Measurements from ENCODE around the gene CELA2B.
"Not testable (repeated sequence)": the region's sequence is repeated elsewhere in the genome, so short reads cannot be mapped to it uniquely, and the experiment has no call there.

CELA2B gene

DNA sequence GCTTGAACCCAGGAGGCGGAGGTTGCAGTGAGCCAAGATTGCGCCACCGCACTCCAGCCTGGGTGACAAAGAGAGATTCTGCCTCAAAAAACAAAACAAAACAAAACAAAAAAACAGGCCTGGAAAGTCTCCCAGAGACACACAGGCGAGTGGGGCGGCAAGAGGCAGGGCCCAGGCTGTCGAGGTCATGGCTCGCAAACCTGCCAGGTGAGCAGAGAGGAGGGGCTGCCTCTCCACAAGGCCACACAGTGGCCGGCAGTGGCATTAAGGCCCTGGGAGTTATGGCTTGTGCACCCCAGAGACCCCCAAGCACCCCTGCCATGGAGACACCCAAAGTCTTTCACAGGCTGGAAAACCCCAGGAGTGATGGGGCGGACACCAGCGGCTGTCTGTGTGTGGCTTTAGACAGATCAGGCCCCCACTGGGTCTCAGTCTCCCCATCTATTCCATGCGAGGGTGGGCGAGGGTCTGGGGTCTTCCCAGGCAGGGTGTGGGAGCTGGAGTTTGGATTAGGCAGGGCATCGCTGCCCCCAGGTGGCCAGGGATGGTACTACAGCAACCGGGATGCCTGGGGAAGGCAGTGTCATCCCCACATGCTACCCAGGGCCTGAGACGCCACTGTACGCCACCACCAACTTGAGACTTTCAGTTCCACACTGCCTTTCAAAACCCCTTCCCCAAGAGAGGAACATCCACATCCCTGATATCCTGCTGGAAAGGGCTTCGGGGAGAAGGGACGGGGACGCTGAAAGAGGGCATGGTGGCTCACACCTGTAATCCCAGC is 44.9 kb upstream of the CELA2B start:
- peak; percentile 89 for DNase-seq (ENCODE audit: low spot score)
- in situ Hi-C loops (cut with MboI; ENCODE audit: low pct_unique_long_range_greater_than_20kb, low sequenced_read_pairs, unreplicated experiment) = no loop called here
- TF ChIP-seq CTCF (IDR thresholded peaks at IDR 0.05; ENCODE audit: extremely low read depth, insufficient read depth, missing control alignments) = peak; percentile 92

DNA sequence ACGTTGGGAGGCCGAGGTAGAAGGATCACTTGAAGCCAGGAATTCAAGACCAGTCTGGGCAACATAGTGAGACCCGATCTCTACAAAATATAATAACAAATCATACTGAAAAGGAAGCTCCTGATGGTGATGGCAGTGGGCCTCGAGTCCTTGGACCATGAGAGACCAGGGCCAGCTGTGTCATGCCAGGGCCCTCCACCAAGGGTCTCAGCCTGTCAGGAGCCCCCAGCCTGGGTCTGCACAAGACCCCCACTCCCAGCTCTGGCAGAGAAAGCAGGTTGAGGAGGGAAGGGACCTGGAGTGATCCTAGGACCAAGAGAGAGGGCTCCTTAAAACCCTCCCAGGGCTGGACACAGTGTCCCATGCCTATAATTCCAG is 44.3 kb upstream of the CELA2B start:
- TF ChIP-seq CTCF (IDR thresholded peaks at IDR 0.05; ENCODE audit: extremely low read depth, insufficient read depth, missing control alignments) = no peak
- in situ Hi-C loops (cut with MboI; ENCODE audit: low pct_unique_long_range_greater_than_20kb, low sequenced_read_pairs, unreplicated experiment) = no loop called here
- no peak for DNase-seq (ENCODE audit: low spot score)

DNA sequence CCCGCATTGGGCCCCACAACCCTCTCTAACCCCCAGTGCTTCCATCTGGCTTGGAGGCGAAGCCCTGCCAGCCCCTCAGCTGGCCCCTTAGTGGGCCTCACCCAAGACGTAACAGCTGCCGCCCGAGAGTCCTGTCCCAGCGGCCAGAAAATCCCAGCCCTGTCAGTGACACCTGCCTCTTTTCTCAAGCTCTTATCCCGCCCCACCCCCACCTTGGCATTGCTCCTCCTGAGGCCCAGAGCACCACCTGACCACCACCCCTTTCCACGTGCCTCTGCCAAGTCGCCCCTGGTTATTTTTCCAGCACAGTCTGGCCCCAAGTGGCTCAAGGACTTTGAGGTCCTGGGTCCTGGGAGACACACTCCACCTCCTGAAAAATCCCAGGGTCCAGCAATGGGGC is 43.6 kb upstream of the CELA2B start:
- no peak for TF ChIP-seq CTCF (IDR thresholded peaks at IDR 0.05; ENCODE audit: extremely low read depth, insufficient read depth, missing control alignments)
- DNase-seq (ENCODE audit: low spot score) = no peak
- in situ Hi-C loops (cut with MboI; ENCODE audit: low pct_unique_long_range_greater_than_20kb, low sequenced_read_pairs, unreplicated experiment) = no loop called here

GRCh38 chr1:15433471-15433870 is 42.4 kb upstream of the CELA2B start:
- TF ChIP-seq CTCF (IDR thresholded peaks at IDR 0.05; ENCODE audit: extremely low read depth, insufficient read depth, missing control alignments) = no peak
- in situ Hi-C loops (cut with MboI; ENCODE audit: low pct_unique_long_range_greater_than_20kb, low sequenced_read_pairs, unreplicated experiment) = no loop called here
- no peak for DNase-seq (ENCODE audit: low spot score)

DNA sequence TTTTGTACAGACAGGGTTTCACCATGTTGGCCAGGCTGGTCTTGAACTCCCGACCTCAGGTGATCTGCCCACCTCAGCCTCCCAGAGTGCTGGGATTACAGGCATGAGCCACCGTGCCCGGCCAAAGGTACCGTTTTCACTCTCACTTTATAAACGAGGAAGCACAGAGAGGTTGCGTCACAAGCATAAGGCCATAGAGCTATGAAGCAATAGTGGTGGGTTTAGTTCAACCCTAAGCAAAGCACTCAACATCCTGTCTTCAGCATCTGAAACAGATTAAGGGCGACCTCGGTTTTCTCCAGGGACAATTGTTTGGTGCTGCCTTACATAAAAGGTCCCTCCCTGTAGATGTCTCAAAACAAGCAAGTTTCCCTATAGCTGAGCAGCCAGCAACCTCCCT is 41.2 kb upstream of the CELA2B start:
- not testable (repeated sequence) for DNase-seq (ENCODE audit: low spot score)
- in situ Hi-C loops (cut with MboI; ENCODE audit: low pct_unique_long_range_greater_than_20kb, low sequenced_read_pairs, unreplicated experiment) = loop anchor here (5.0 kb wide), 1 partner anchor 107 kb away; no protein-coding TSS in a partner anchor

GRCh38 chr1:15435239-15436077 is 40.4 kb upstream of the CELA2B start:
- no peak for TF ChIP-seq CTCF (IDR thresholded peaks at IDR 0.05; ENCODE audit: extremely low read depth, insufficient read depth, missing control alignments)
- in situ Hi-C loops (cut with MboI; ENCODE audit: low pct_unique_long_range_greater_than_20kb, low sequenced_read_pairs, unreplicated experiment) = loop anchor here (5.0 kb wide), 1 partner anchor 108 kb away; no protein-coding TSS in a partner anchor
- DNase-seq (ENCODE audit: low spot score) = no peak

All from GM13977 (cell line).